ENCODE measurements around the gene KIF26B.
"Not testable (repeated sequence)": the region's sequence is repeated elsewhere in the genome, so short reads cannot be mapped to it uniquely, and the experiment has no call there.

The KIF26B gene

GRCh38 chr1:245648749-245649522, 494.2 kb downstream of the KIF26B start:
- DNase-seq (ENCODE audit: low read depth in 2 of 2) = no peak

DNA sequence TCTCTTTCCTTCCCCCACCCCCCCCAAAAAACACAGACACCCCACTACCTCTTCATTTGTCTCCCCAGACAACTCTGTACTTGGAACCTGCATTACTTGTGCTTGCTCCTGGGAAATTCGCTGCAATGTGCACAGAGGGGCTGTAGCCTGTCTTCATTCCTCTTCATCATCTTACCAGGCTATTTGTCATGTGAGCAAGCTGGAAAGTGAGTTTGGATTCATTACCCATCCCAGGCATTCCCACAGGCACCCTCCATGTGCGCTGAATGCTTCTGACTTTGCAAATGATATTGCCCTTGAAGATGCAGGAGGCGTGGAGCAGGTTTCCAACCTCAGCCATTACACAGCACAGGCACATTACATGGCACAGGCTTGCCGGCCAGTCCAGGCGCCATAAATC, 494.9 kb downstream of the KIF26B start:
- DNase-seq (ENCODE audit: low read depth in 2 of 2) = no peak

- DNase-seq (ENCODE audit: low read depth in 2 of 2) = no peak
These were observed 495.7 kb downstream of the KIF26B start for GRCh38 chr1:245650441-245650960.

- no peak for DNase-seq (ENCODE audit: low read depth in 2 of 2)
These were observed 496.3 kb downstream of the KIF26B start for GRCh38 chr1:245651093-245651492.

GRCh38 chr1:245652116-245652515, 497.3 kb downstream of the KIF26B start:
- DNase-seq (ENCODE audit: low read depth in 2 of 2) = no peak

DNA sequence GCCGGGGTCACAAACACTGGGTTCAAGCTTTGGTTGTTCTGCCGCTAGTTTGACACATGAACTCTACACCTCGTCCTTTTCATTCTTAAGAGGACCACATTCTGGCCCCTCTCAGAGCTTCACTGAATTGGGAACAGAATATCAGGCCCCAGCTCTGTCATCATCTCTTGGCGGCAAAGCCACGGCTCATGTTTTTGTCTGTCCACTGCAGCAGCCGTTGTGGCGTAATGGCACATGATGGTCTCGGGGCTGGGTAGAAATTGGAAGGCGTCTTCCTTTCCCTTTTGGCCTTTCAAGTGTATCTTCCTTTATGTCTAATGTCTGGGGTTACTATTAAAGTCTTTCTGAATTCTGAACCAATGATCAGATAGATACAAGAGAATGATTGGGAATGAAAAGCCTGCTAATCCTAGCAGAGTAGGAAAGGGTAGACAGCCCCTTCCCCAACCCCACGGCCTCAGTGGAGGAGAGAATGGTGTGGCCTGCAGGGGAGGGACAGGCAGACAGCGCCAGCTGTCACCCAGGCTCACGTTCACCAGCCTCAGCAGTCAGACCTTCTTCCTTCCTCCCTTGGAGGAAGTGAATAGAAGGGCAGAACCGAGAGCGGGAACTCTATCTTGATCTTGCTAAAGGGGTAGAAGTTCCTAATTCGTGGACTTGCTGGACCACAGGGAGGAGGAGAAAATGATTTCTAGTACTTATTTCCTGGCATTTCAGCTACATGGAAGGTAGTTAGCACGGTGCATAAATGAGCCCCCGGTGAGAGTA, 498.1 kb downstream of the KIF26B start:
- DNase-seq (ENCODE audit: low read depth in 2 of 2) = no peak

GRCh38 chr1:245654460-245655050, 499.8 kb downstream of the KIF26B start:
- DNase-seq (ENCODE audit: low read depth in 2 of 2) = no peak

DNA sequence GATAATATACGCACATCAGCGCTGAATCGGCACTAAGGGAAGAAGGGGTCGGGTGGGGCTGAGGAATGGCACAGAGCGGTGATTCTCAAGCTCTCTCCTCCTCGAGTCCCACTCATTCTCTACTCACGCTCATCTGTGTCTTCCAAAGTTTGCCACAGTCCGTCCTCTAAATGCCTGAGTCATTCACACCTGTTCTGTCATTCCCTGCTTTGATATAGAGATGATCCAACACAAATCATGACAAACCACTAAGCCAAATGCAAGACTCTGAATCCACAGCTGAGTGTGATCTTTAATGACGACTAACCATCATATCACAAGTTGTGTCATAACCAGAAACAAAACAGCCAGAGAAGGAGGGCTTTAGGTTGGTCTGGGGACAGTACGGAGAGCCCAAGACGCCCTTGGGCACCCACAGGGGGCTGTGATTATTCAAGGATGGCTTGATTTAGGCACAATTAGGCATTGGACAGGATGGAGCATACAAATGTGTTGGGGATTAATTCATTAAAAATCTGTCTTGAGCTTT, 501.5 kb downstream of the KIF26B start:
- no peak for DNase-seq (ENCODE audit: low read depth in 2 of 2)

DNA sequence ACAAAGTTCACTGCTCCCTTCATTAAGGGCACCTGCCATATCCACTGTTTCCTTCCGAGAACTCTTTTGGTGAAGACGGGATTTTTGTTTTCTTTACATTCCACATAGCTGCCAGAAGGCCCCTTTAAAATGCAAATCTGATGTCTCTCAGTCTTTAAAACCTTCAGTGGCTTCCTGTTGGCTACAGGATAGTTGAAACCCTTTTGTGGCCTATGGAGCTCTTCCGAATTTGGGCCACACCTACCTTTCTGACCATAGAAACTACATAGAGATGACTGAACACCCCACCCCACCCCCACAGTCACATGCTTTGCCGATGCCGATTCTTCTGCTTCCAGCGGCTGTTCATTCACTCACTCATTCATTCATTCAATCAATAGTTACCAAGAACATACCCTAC, 502.6 kb downstream of the KIF26B start:
- DNase-seq (ENCODE audit: low read depth in 2 of 2) = no peak

DNA sequence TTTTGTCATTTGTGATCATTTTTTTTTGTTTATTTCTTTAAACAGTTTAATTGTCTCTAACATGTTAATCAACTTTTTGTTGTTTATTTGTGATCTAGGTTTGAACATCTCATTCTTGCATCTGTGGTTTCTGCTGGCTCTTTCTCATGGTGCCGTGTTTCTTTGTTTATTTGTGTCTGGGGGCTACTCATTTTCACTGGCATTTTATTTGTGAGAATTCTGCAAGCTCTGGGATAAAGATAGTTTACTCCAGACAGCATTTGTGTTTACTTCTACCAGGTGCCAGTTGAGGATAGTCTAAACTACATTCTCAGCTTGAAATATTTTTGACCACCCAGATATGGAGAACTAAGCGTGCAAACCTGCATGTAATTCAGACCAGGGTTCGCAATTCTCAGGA, 508.6 kb downstream of the KIF26B start:
- DNase-seq (ENCODE audit: low read depth in 2 of 2) = no peak

- DNase-seq (ENCODE audit: low read depth in 2 of 2) = no peak
These were observed 509.1 kb downstream of the KIF26B start for GRCh38 chr1:245663841-245664240.

DNA sequence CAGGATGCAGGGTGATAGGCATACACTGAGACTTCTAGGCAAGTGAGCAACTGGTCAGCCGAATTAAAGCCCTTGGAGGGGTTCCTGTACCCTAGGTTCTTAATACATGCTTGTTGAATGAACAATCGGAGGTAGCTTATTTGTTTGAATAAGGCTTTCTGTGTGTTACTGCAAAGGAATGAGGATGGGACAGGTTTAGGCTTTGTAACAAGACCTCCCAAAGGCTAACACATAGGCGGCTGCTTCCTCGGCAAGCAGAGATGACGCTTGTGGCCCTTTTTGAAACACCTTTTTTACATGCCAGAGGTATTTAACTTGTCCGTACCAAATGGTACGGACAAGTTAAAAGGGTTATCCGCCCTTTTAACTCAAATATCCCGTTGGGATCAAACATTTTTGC, 511.6 kb downstream of the KIF26B start:
- no peak for DNase-seq (ENCODE audit: low read depth in 2 of 2)

GRCh38 chr1:245671349-245671748, 516.6 kb downstream of the KIF26B start:
- no peak for DNase-seq (ENCODE audit: low read depth in 2 of 2)

DNA sequence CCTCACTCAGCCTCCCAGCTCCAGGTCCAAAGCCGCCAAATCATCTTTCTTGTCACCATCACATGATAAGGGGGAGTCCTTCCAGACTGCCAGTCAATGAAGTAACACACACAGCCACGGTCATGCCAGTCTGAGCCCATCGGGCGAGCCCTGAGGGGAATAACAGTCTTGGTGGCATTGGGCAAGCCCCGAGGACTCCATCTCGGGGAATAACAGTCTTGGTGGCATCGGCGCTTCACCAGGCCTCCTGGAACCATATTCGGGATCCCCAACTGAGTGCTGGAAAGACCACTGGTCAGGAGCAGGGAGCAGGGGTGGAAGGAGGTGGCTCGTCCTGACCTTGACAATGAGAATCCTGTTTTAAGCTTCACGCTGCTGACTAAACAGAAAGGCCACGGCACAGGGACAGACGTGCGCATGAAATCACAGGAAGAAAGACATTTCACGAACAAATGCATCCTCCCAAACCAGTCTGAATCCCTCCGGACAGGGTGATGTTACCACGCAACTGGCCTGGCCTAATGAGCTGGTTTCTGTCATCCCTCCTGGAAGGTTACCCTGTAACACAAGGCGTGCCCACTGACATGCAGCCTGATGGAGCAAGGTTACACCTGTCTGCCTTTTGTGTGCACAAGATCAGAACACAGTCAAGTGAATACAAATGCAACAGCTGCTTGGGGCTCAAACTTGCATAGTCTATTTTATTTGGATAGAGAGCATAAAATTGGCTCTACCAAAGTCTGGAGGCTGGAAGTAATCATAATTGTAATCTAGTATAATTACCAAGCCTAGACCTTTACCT, 517.4 kb downstream of the KIF26B start:
- DNase-seq (ENCODE audit: low read depth in 2 of 2) = no peak

- not testable (repeated sequence) for DNase-seq (ENCODE audit: low read depth in 2 of 2)
These were observed 518.3 kb downstream of the KIF26B start for GRCh38 chr1:245672836-245673656.

GRCh38 chr1:245673881-245674414, 519.2 kb downstream of the KIF26B start:
- no peak for DNase-seq (ENCODE audit: low read depth in 2 of 2)

GRCh38 chr1:245677461-245678240, 522.9 kb downstream of the KIF26B start:
- DNase-seq (ENCODE audit: low read depth in 2 of 2) = no peak

- no peak for DNase-seq (ENCODE audit: low read depth in 2 of 2)
These were observed 524.2 kb downstream of the KIF26B start for GRCh38 chr1:245678860-245679411.
